K562 (cell line): ENCODE measurements around the gene SYNPR. TPM values are rescaled to one million over a fixed set of nuclear protein-coding genes. Genes with fewer than 3 reads are reported as not detected.

Source experiments
- ATAC-seq: fragments of 200-7000 bp; cut with Tn5 transposase; 3 replicates; pipeline ENCODE4 v1.9.1; 2020; ENCODE audit warnings: moderate library complexity
- BruUV-seq: library from RNA; stranded (reverse); fragments of 400-500 nt; replicated peaks from 2 replicates; lab custom pipeline; 2021; lab: Mats Ljungman, UMichigan
- CTCF ChIA-PET: fragments of 300-600 bp; formaldehyde crosslinking; extraction: SDS; loops from one replicate; lab custom pipeline; 2021; ENCODE audit warnings: low intra/inter-chr PET ratio; lab: Yijun Ruan, JAX
- POLR2A ChIA-PET: fragments of 300-600, 350-650 bp; sonication (Branson Sonifier 250); formaldehyde crosslinking; extraction: SDS; loops from one replicate; lab custom pipeline; 2021; ENCODE audit warnings: antibody characterized with exemption, inconsistent platforms; lab: Yijun Ruan, JAX
- DNase-seq, 4 experiments: peaks; one replicate each; pipeline versions ENCODE4 v3.0.0 to v3.0.0-alpha.2; 2011 to 2018; ENCODE audit warnings: low spot score in 3 of 4, mixed read lengths in 3 of 4; ENCODE audit errors: extremely low read depth in 1 of 4
- FAIRE-seq: peaks from 2 replicates; lab custom pipeline; 2011; peaks lifted over from hg19 to GRCh38; lab: Jason Lieb, UNC
- H2AFZ ChIP-seq: 2 replicates; pipeline ENCODE4 v1.6.0; 2011; ENCODE audit warnings: low read depth, low read length, control low read depth, inconsistent platforms
- H3K27ac ChIP-seq: fragments of 200-600 bp; 3 replicates; pipeline ENCODE4 v1.8.0; 2011; ENCODE audit warnings: low read depth, mild to moderate bottlenecking, control low read depth, inconsistent platforms, low read length, moderate library complexity, mixed read lengths; ENCODE audit errors: extremely low read depth
- H3K27me3 ChIP-seq, 2 experiments: fragments of 300-600 bp in 1 of 2; 2 replicates in 1 of 2; 3 replicates in 1 of 2; pipeline versions ENCODE4 v1.6.0 to v1.8.0; 2011; ENCODE audit warnings: inconsistent platforms in 2 of 2, low read length in 2 of 2, mild to moderate bottlenecking in 1 of 2, mixed read lengths in 1 of 2, moderate library complexity in 1 of 2; ENCODE audit not compliant: control insufficient read depth in 2 of 2, insufficient read depth in 2 of 2
- H3K36me3 ChIP-seq: fragments of 300-600 bp; 3 replicates; pipeline ENCODE4 v1.8.0; 2011; ENCODE audit warnings: mild to moderate bottlenecking, low read length, inconsistent platforms; ENCODE audit not compliant: control insufficient read depth, insufficient read depth
- H3K4me1 ChIP-seq, 2 experiments: fragments of 200-600 bp in 1 of 2; replicated peaks in 1 of 2; 2 replicates in 1 of 2; 3 replicates in 1 of 2; pipeline versions ENCODE4 v1.5.1 to v1.8.0; 2011; ENCODE audit warnings: inconsistent platforms in 2 of 2, low read length in 2 of 2, mild to moderate bottlenecking in 1 of 2, mixed read lengths in 1 of 2, moderate library complexity in 1 of 2; ENCODE audit not compliant: control insufficient read depth in 2 of 2, insufficient read depth in 2 of 2
- H3K4me2 ChIP-seq: 2 replicates; pipeline ENCODE4 v1.6.1; 2011; ENCODE audit warnings: low read length, control low read depth, inconsistent platforms, mixed read lengths; ENCODE audit not compliant: insufficient read depth
- H3K4me3 ChIP-seq: fragments of 200-600 bp; sonication (generic), shearing (Covaris generic); 2 replicates; pipeline ENCODE4 v1.5.1; 2016; ENCODE audit warnings: control low read depth, inconsistent platforms
- H3K79me2 ChIP-seq: fragments of 200-600 bp; 3 replicates; pipeline ENCODE4 v1.8.0; 2011; ENCODE audit warnings: low read length, inconsistent platforms; ENCODE audit not compliant: control insufficient read depth, insufficient read depth
- H3K9ac ChIP-seq, 2 experiments: 2 replicates each; pipeline versions ENCODE4 v1.6.0 to v1.6.1; 2011; ENCODE audit warnings: low read depth in 2 of 2, low read length in 2 of 2, control low read depth in 1 of 2, inconsistent platforms in 1 of 2, mild to moderate bottlenecking in 1 of 2, mixed read lengths in 1 of 2; ENCODE audit not compliant: insufficient read depth in 1 of 2
- H3K9me1 ChIP-seq: one replicate; pipeline ENCODE4 v1.6.0; 2011; ENCODE audit warnings: inconsistent platforms, mild to moderate bottlenecking, low read length, moderate library complexity; ENCODE audit not compliant: control insufficient read depth, insufficient read depth
- H3K9me3 ChIP-seq: replicated peaks from 2 replicates; pipeline ENCODE4 v1.5.1; 2011; ENCODE audit warnings: low read depth, low read length, inconsistent platforms; ENCODE audit not compliant: control insufficient read depth, insufficient read depth
- H4K20me1 ChIP-seq: replicated peaks from 2 replicates; pipeline ENCODE4 v1.6.1; 2011; ENCODE audit warnings: low read length, inconsistent platforms, mixed read lengths; ENCODE audit not compliant: control insufficient read depth, insufficient read depth
- ARID2 ChIP-seq: fragments of 450-650 bp; IDR thresholded peaks from 2 replicates; pipeline ENCODE4 v1.6.1; 2017; ENCODE audit warnings: antibody characterized with exemption, mild to moderate bottlenecking
- CBX5 ChIP-seq: IDR thresholded peaks from 2 replicates; pipeline ENCODE4 v1.6.1; 2014; ENCODE audit warnings: low read depth, borderline replicate concordance
- E2F4 ChIP-seq: sonication (generic); formaldehyde crosslinking; IDR thresholded peaks from 2 replicates; pipeline ENCODE4 v1.8.0; 2022; ENCODE audit warnings: mild to moderate bottlenecking, low read depth, missing genetic modification reagents
- GATAD2A ChIP-seq: fragments of 450-650 bp; IDR thresholded peaks from 2 replicates; pipeline ENCODE4 v1.6.1; 2017
- GTF2A2 ChIP-seq: IDR thresholded peaks from 2 replicates; pipeline ENCODE4 v1.6.1; 2016; ENCODE audit warnings: mild to moderate bottlenecking, missing genetic modification characterization, missing compliant biosample characterization
- GTF2B ChIP-seq: IDR thresholded peaks from 2 replicates; pipeline ENCODE4 v1.6.1; 2011; ENCODE audit not compliant: insufficient read length; ENCODE audit errors: extremely low read depth
- LEF1 ChIP-seq: fragments of 450-650 bp; IDR thresholded peaks from 2 replicates; pipeline ENCODE4 v1.6.1; 2016; ENCODE audit warnings: mild to moderate bottlenecking
- NR2C2 ChIP-seq, 2 experiments: fragments of 200-800 bp in 1 of 2; sonication (Bioruptor generic) in 1 of 2; sonication (generic) in 1 of 2; formaldehyde crosslinking in 1 of 2; IDR thresholded peaks; 2 replicates each; pipeline versions ENCODE4 v1.6.1 to v1.8.0; 2016 to 2022; ENCODE audit warnings: mild to moderate bottlenecking in 1 of 2, missing compliant biosample characterization in 1 of 2, missing genetic modification characterization in 1 of 2, missing genetic modification reagents in 1 of 2
- RNF2 ChIP-seq: sonication (generic); IDR thresholded peaks from 2 replicates; pipeline ENCODE4 v1.6.1; 2016
- SIN3A ChIP-seq, 2 experiments: fragments of 150-350 bp in 1 of 2; IDR thresholded peaks; 2 replicates each; pipeline ENCODE4 v1.6.1; 2011 to 2016; ENCODE audit warnings: borderline replicate concordance in 2 of 2, low read depth in 2 of 2, low read length in 2 of 2, mild to moderate bottlenecking in 2 of 2, moderate library complexity in 2 of 2; ENCODE audit not compliant: control insufficient read depth in 1 of 2
- ZC3H4 ChIP-seq: sonication (generic); formaldehyde crosslinking; IDR thresholded peaks from 2 replicates; pipeline ENCODE4 v1.9.0; 2021; ENCODE audit warnings: missing genetic modification reagents, borderline replicate concordance
- ZFP1 ChIP-seq: fragments of 450-650 bp; formaldehyde crosslinking; IDR thresholded peaks from 2 replicates; pipeline ENCODE4 v1.4.0; 2020; ENCODE audit warnings: mild to moderate bottlenecking, mixed read lengths
- ZHX1 ChIP-seq: fragments of 150-350 bp; conservative IDR thresholded peaks from 2 replicates; pipeline ENCODE4 v1.6.1; 2014; ENCODE audit warnings: low read length
- in situ Hi-C: fragments of 300-500 bp; cut with MboI; formaldehyde crosslinking; loops from 4 replicates; pipeline ENCODE4 v1.15.0; 2018; ENCODE audit warnings: inconsistent platforms, mixed read lengths
- intact Hi-C: fragments of 100-400 bp; cut with micrococcal nuclease; formaldehyde crosslinking; loops from 2 replicates; pipeline ENCODE4 v1.14.2; 2022
- polyA plus RNA-seq, 8 experiments: library from polyadenylated mRNA; depleted of rRNA in 4 of 8; stranded (reverse) in 5 of 8; unstranded in 3 of 8; fragments of >200 nt; fragmentation: Nextera tagmentation in 2 of 8; fragmentation: Illumina TruSeq in 1 of 8; extraction: Ambion mirVana in 2 of 8; extraction: Trizol in 1 of 8; gene quantifications; 2 replicates each; pipeline versions ENCODE4 v1.2.1 to v1.2.3, GENCODE V29; 2011 to 2014; ENCODE audit warnings: inconsistent platforms in 1 of 8, missing spikeins in 1 of 8
- total RNA-seq, 7 experiments: library from RNA; depleted of rRNA in 6 of 7; stranded (reverse); fragments of >200 nt in 6 of 7; fragmentation: Illumina TruSeq in 2 of 7; extraction: Trizol in 2 of 7; gene quantifications; 2 replicates each; pipeline versions ENCODE4 v1.2.1 to v1.2.3, GENCODE V29; 2011 to 2021; ENCODE audit warnings: low replicate concordance in 1 of 7

Gene SYNPR
- total and polyA plus RNA-seq, 9 of the 15 experiments (the other 6 are each of a cell fraction or from before 2014, with no cell fraction given): not detected

GRCh38 chr3:63438826-63439371, 160.8 kb downstream of the SYNPR start:
- no peak for FAIRE-seq
- TF ChIP-seq RNF2 (no peak), NR2C2 (CRISPR knock-in tag; IDR thresholded peaks at IDR 0.05) (no peak), NR2C2 (tag; IDR thresholded peaks at IDR 0.05) (no peak), GATAD2A (no peak), E2F4 (CRISPR knock-in tag) (no peak), SIN3A (IDR thresholded peaks at IDR 0.05; ENCODE audit: borderline replicate concordance in 2 of 2, control insufficient read depth in 1 of 2, low read depth in 2 of 2, low read length in 2 of 2) (no peak), CBX5 (no peak), ARID2 (no peak), ZHX1 (no peak), ZFP1 (CRISPR knock-in tag) (no peak), LEF1 (no peak), GTF2B (no peak), ZC3H4 (CRISPR knock-in tag) (no peak), GTF2A2 (tag) (no peak)

More at GRCh38 chr3:63438826-63439371, 160.8 kb downstream of the SYNPR start:
- no peak for DNase-seq
- ChIA-PET POLR2A (no interaction called here), CTCF (no interaction called here)
- H3K9me1 ChIP-seq: no peaks in the 10 kb centered on the region
- intact Hi-C loops: no loop called here
- no peaks in the 10 kb centered on the region for H3K9me3 ChIP-seq
- H3K27ac ChIP-seq: no peak overlapping the region
- H3K4me1 ChIP-seq: no peaks in the 10 kb centered on the region
- BruUV-seq: no TSS peak
- no peaks in the 10 kb centered on the region for H3K27me3 ChIP-seq
- no peaks in the 10 kb centered on the region for H3K36me3 ChIP-seq
- H3K4me2 ChIP-seq: no peak overlapping the region
- H3K79me2 ChIP-seq: no peaks in the 10 kb centered on the region
- ATAC-seq: no peak
- in situ Hi-C loops: no loop called here
- no peak overlapping the region for H3K4me3 ChIP-seq
- H4K20me1 ChIP-seq: no peaks in the 10 kb centered on the region
- no peak overlapping the region for H2AFZ ChIP-seq
- H3K9ac ChIP-seq: no peak overlapping the region
